HCT116 (cell line): ENCODE measurements around the gene CUX1.

Experiments used
- CTCF ChIP-seq, 3 experiments: fragments of 200-600 bp in 1 of 3; sonication (generic) in 1 of 3; IDR thresholded peaks in 2 of 3; conservative IDR thresholded peaks in 1 of 3; 2 replicates each; pipeline ENCODE4 v1.5.1; 2012 to 2017; ENCODE audit warnings: low read depth in 2 of 3, low read length in 2 of 3, antibody characterized with exemption in 1 of 3, borderline replicate concordance in 1 of 3, control low read depth in 1 of 3, mild to moderate bottlenecking in 1 of 3, mixed read lengths in 1 of 3, mixed run types in 1 of 3, moderate library complexity in 1 of 3; ENCODE audit not compliant: insufficient read depth in 1 of 3
- EGR1 ChIP-seq: IDR thresholded peaks from 2 replicates; pipeline ENCODE4 v1.6.1; 2012; ENCODE audit warnings: low read depth
- EZH2 ChIP-seq: fragments of 200-600 bp; sonication (generic); IDR thresholded peaks from 2 replicates; pipeline ENCODE4 v1.6.1; 2017; ENCODE audit warnings: antibody characterized with exemption, mixed run types
- EZH2phosphoT487 ChIP-seq: fragments of 200-600 bp; IDR thresholded peaks from 2 replicates; pipeline ENCODE4 v1.6.1; 2018; ENCODE audit warnings: antibody characterized with exemption, borderline replicate concordance
- JUND ChIP-seq: IDR thresholded peaks from 2 replicates; pipeline ENCODE4 v1.6.1; 2012
- POLR2A ChIP-seq: IDR thresholded peaks from 2 replicates; pipeline ENCODE4 v1.7.0; 2011; ENCODE audit warnings: borderline replicate concordance; ENCODE audit not compliant: insufficient read depth, insufficient read length; ENCODE audit errors: extremely low read depth
- POLR2AphosphoS5 ChIP-seq: IDR thresholded peaks from 2 replicates; pipeline ENCODE4 v1.6.1; 2011; ENCODE audit warnings: mild to moderate bottlenecking, low read depth, low read length, moderate library complexity
- RAD21 ChIP-seq: IDR thresholded peaks from 2 replicates; pipeline ENCODE4 v1.6.1; 2012; ENCODE audit warnings: low read depth, mild to moderate bottlenecking
- YY1 ChIP-seq: IDR thresholded peaks from 2 replicates; pipeline ENCODE4 v1.6.1; 2011; ENCODE audit warnings: low read length, low read depth, moderate library complexity, mild to moderate bottlenecking; ENCODE audit not compliant: insufficient replicate concordance; ENCODE audit errors: extremely low read depth
- TF ChIP-seq, protein P1 (sequence below): IDR thresholded peaks from 2 replicates; pipeline ENCODE4 v1.6.1; 2012; ENCODE audit warnings: low read depth

- TF ChIP-seq JUND = no peak
- no peak for TF ChIP-seq YY1
- TF ChIP-seq RAD21 = no peak
- no peak for TF ChIP-seq CTCF (IDR thresholded peaks at IDR 0.05 in 2 of 3, conservative IDR thresholded peaks at IDR 0.05 in 1 of 3; ENCODE audit: borderline replicate concordance in 1 of 3, insufficient read depth in 1 of 3, low read depth in 2 of 3, low read length in 2 of 3)
- no peak for TF ChIP-seq EZH2
- TF ChIP-seq POLR2A = no peak
- TF ChIP-seq EGR1 = no peak
- TF ChIP-seq, protein P1, sequence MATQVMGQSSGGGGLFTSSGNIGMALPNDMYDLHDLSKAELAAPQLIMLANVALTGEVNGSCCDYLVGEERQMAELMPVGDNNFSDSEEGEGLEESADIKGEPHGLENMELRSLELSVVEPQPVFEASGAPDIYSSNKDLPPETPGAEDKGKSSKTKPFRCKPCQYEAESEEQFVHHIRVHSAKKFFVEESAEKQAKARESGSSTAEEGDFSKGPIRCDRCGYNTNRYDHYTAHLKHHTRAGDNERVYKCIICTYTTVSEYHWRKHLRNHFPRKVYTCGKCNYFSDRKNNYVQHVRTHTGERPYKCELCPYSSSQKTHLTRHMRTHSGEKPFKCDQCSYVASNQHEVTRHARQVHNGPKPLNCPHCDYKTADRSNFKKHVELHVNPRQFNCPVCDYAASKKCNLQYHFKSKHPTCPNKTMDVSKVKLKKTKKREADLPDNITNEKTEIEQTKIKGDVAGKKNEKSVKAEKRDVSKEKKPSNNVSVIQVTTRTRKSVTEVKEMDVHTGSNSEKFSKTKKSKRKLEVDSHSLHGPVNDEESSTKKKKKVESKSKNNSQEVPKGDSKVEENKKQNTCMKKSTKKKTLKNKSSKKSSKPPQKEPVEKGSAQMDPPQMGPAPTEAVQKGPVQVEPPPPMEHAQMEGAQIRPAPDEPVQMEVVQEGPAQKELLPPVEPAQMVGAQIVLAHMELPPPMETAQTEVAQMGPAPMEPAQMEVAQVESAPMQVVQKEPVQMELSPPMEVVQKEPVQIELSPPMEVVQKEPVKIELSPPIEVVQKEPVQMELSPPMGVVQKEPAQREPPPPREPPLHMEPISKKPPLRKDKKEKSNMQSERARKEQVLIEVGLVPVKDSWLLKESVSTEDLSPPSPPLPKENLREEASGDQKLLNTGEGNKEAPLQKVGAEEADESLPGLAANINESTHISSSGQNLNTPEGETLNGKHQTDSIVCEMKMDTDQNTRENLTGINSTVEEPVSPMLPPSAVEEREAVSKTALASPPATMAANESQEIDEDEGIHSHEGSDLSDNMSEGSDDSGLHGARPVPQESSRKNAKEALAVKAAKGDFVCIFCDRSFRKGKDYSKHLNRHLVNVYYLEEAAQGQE = no peak
- TF ChIP-seq POLR2AphosphoS5 = no peak
- TF ChIP-seq EZH2phosphoT487 = no peak
Observed at GRCh38 chr7:102119925-102120324, 302.5 kb downstream of the CUX1 start.
